Measurements from ENCODE around the gene IRF7. TPM values are rescaled to one million over a fixed set of nuclear protein-coding genes. Genes with fewer than 3 reads are reported as not detected.
A peak's percentile ranks its signal among the peaks of the same experiment; 100 is the strongest.

The IRF7 gene
- total RNA-seq, 1 donor from 2014 or later, result 10.2 TPM

DNA sequence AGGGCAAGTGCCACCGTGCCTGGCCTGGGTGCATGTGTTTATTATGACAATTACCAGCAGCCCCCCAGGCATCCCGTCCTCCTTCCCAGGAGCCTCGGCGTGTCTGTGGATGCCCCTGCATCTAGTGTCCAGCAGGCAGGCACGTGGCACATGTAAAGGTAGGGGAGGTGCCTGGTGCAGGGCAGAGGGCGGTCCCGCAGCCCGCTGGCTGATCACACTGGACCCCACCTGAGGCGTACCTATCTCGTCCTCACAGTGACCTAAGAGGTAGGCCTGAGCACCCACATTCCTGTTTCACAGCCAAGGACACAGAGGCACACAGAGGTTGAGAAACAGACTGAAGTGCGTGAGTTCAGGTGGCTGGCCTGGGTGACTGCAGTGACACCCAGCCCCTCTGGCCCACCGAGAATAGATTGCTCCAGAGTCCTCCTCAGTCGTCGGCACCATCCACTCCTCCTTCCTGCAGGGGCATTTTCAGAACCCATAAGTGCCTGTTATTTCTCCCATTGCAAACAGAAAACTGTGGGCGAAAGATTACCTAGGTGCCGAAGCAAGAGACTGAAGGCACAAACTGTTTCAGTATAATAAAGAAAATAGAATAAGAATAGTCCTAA, 42.5 kb downstream of the IRF7 start:
- Mint-ChIP-seq H3K27ac (ENCODE audit: unreplicated experiment) (no peak overlapping the region), H3K4me3 (peak overlapping the region; percentile 92), H3K27me3 (ENCODE audit: low read depth) (peaks cover 36% of the 10 kb centered on the region), H3K36me3 (ENCODE audit: low read depth) (no peaks in the 10 kb centered on the region), H3K4me1 (peaks cover 19% of the 10 kb centered on the region), H3K9me3 (no peaks in the 10 kb centered on the region)
- DNase-seq (ENCODE audit: low read depth, low spot score), result no peak
- TF ChIP-seq, protein P1, sequence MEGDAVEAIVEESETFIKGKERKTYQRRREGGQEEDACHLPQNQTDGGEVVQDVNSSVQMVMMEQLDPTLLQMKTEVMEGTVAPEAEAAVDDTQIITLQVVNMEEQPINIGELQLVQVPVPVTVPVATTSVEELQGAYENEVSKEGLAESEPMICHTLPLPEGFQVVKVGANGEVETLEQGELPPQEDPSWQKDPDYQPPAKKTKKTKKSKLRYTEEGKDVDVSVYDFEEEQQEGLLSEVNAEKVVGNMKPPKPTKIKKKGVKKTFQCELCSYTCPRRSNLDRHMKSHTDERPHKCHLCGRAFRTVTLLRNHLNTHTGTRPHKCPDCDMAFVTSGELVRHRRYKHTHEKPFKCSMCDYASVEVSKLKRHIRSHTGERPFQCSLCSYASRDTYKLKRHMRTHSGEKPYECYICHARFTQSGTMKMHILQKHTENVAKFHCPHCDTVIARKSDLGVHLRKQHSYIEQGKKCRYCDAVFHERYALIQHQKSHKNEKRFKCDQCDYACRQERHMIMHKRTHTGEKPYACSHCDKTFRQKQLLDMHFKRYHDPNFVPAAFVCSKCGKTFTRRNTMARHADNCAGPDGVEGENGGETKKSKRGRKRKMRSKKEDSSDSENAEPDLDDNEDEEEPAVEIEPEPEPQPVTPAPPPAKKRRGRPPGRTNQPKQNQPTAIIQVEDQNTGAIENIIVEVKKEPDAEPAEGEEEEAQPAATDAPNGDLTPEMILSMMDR (conservative IDR thresholded peaks at IDR 0.05), result no peak

DNA sequence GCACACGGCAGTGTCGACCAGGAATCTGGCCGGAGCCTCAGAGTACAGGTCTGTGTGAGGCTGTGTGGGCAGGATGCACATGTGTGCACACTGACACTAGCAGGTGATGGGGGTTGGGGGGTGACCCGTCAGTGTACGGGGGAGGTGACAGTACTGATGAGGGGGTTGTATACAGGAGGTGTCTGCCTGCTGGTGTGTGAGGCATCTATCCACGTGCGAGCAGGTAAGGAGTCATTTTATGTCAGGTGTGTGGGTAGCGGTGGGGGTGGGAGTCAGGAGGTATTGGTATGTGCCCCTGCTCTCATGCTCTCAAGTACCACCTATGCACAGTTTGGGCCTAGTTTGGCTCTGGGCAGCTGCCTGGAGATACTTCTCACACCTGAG, 44.0 kb downstream of the IRF7 start:
- H3K4me1 Mint-ChIP-seq, result peaks cover 9% of the 10 kb centered on the region
- peaks cover 33% of the 10 kb centered on the region for H3K27me3 Mint-ChIP-seq (ENCODE audit: low read depth)
- DNase-seq (ENCODE audit: low read depth, low spot score), result no peak
- no peak overlapping the region for H3K4me3 Mint-ChIP-seq
- no peaks in the 10 kb centered on the region for H3K36me3 Mint-ChIP-seq (ENCODE audit: low read depth)
- no peaks in the 10 kb centered on the region for H3K9me3 Mint-ChIP-seq
- TF ChIP-seq, protein P1 (conservative IDR thresholded peaks at IDR 0.05), result no peak
- no peak overlapping the region for H3K27ac Mint-ChIP-seq (ENCODE audit: unreplicated experiment)

DNA sequence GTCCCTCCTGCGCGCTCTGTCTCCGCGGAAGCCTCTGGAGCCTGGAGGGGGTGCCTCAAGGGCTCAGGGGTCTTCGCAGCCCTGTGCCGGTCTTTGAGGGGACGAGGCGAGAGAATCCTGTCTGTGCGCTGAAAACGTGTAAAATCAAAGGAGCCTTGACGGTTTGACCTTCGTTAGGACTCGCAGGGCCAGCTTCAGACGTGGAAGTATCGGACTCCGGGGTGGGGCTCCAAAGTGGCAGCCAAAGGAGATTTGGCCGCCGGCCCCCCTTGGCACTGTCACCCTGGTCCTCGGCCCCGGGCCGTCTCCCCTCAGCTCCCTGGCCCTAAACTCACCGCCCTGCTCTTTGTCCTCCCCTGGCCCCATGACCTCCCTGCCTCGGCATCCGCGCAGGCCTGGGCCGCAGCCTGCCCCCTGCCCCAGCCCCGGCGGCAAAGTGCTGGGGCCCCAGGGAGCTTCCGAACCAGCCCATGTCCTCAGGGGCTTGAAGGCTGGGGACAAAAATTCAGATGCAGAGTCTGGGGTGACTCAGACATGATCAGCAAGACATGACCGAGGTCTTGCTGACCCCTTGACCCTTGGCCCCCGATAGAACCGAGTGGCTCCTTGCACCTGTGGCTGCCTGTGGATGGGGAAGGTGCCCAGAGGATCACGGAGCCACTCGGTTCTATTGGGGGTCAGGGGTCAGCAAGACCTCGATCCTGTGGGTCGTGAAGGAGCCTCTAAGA, 46.4 kb downstream of the IRF7 start:
- DNase-seq (ENCODE audit: low read depth, low spot score), result no peak
- H3K4me3 Mint-ChIP-seq, result peak overlapping the region; percentile 81
- TF ChIP-seq, protein P1 (conservative IDR thresholded peaks at IDR 0.05), result no peak
- no peaks in the 10 kb centered on the region for H3K9me3 Mint-ChIP-seq
- no peak overlapping the region for H3K27ac Mint-ChIP-seq (ENCODE audit: unreplicated experiment)
- no peaks in the 10 kb centered on the region for H3K36me3 Mint-ChIP-seq (ENCODE audit: low read depth)
- H3K27me3 Mint-ChIP-seq (ENCODE audit: low read depth), result peaks cover 19% of the 10 kb centered on the region
- peaks cover 4% of the 10 kb centered on the region for H3K4me1 Mint-ChIP-seq

DNA sequence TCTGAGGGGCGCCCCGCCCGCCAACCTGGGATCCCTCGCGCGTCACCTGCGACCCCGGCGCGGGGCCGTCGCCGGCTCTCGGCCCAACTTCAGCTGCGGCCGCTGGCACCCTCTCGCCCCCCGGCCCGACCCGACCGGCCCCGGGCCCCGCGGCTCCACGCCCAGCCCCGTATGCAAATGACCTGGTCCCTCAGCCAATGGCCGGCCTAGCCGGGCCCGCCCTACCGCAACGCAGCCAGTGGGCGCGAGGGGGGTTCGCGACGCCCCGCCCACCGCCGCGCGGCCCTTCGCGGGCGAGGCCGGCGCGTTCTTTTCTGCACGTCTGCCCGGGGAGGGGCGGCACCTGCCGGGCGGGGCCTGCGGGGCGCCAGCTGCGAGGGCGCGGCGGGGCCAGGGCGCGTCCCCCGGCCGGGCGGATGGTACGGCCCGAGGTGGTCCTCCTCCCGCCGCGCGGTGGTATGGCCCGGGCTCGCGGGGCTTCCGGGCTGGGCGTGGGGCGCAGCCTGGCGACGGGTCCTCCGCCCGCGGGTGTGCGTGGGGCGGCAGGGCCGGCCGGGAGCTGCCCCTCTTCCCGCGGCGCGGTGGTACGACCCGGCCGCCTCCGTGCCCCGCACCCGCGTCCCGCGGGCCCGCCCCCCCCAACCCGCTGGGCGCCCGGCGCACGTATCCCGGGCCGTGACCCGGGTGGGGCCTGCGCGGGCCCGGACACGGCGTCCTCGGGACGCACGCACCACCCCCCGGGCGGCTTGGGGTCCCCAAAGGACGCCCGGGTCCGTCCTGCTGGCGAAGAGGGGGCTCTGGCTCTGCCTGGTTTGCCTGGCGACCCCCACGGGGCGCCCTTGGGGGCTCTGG, 47.2 kb downstream of the IRF7 start:
- TF ChIP-seq, protein P1 (conservative IDR thresholded peaks at IDR 0.05), result no peak
- H3K36me3 Mint-ChIP-seq (ENCODE audit: low read depth), result no peaks in the 10 kb centered on the region
- no peaks in the 10 kb centered on the region for H3K9me3 Mint-ChIP-seq
- H3K27ac Mint-ChIP-seq (ENCODE audit: unreplicated experiment), result no peak overlapping the region
- peak; percentile 92 for DNase-seq (ENCODE audit: low read depth, low spot score)
- peak overlapping the region; percentile 81 for H3K4me3 Mint-ChIP-seq
- peaks cover 11% of the 10 kb centered on the region for H3K27me3 Mint-ChIP-seq (ENCODE audit: low read depth)
- peaks cover 4% of the 10 kb centered on the region for H3K4me1 Mint-ChIP-seq

DNA sequence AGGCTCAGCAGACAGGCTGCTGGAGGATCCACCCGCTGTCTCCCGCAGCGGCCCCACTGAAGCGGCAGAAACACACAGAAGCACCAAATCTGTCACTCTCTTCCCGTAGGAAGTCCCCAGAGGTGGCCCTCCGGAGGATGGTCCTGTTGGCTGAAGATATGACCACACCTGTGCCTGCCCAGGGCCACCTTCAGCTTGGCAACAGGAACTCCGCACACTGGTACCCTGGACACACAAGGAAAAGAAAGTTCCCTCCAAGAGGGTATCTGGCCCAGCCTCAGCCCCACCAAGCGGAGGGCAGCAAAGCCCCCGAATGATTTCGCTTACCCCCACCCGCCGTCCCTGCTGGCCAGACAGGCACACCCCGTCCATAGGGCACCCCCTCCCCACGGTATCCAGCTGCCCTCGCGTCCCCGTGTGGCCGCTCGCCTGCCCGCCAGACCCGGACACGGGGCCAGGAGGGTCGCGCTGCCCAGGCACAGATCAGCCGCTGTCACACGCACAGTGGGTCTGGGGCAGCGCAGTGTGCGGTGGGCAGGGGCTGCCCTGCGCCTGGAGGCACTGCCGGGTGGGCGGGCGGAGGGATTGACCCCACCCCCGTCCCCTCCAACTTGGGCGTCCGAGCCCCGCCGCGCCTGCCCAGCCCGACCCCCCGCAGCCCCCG, 48.0 kb downstream of the IRF7 start:
- Mint-ChIP-seq H3K4me3 (peak overlapping the region; percentile 88), H3K36me3 (ENCODE audit: low read depth) (no peaks in the 10 kb centered on the region), H3K4me1 (peaks cover 4% of the 10 kb centered on the region), H3K27ac (ENCODE audit: unreplicated experiment) (no peak overlapping the region), H3K27me3 (ENCODE audit: low read depth) (peaks cover 7% of the 10 kb centered on the region), H3K9me3 (no peaks in the 10 kb centered on the region)
- TF ChIP-seq, protein P1 (conservative IDR thresholded peaks at IDR 0.05), result no peak
- no peak for DNase-seq (ENCODE audit: low read depth, low spot score)

All from neural crest cell (in vitro differentiated cells).